ENCODE data around the gene MLN.

Gene MLN

GRCh38 chr6:33803571-33804053 lies at the start of gene MLN:
MLN (minus strand) TSS chr6:33804003; CDS start chr6:33801163, 2,840 bp downstream.
- no peak for DNase-seq

GRCh38 chr6:33853026-33853425 lies 49.2 kb upstream of the MLN start:
- DNase-seq = no peak

GRCh38 chr6:33851959-33852358 lies 48.2 kb upstream of the MLN start:
- peak; percentile 33 for DNase-seq

- DNase-seq = no peak
Measured at GRCh38 chr6:33850869-33851541, 47.2 kb upstream of the MLN start.

GRCh38 chr6:33850296-33850695 lies 46.5 kb upstream of the MLN start:
- no peak for DNase-seq

GRCh38 chr6:33849500-33850075 lies 45.8 kb upstream of the MLN start:
- no peak for DNase-seq

GRCh38 chr6:33848484-33848883 lies 44.7 kb upstream of the MLN start:
- no peak for DNase-seq

- no peak for DNase-seq
Measured at GRCh38 chr6:33847867-33848266, 44.1 kb upstream of the MLN start.

GRCh38 chr6:33847078-33847477 lies 43.3 kb upstream of the MLN start:
- no peak for DNase-seq

- DNase-seq = no peak
Measured at GRCh38 chr6:33846226-33846625, 42.4 kb upstream of the MLN start.

- DNase-seq = no peak
Measured at GRCh38 chr6:33845031-33845745, 41.4 kb upstream of the MLN start.

- DNase-seq = no peak
Measured at GRCh38 chr6:33843131-33844121, 39.6 kb upstream of the MLN start.

GRCh38 chr6:33841868-33842267 lies 38.1 kb upstream of the MLN start:
- DNase-seq = no peak

GRCh38 chr6:33841070-33841469 lies 37.3 kb upstream of the MLN start:
- no peak for DNase-seq

- DNase-seq = peak; percentile 39
Measured at GRCh38 chr6:33840048-33840926, 36.5 kb upstream of the MLN start.

- no peak for DNase-seq
Measured at GRCh38 chr6:33839399-33840047, 35.7 kb upstream of the MLN start.

GRCh38 chr6:33838983-33839382 lies 35.2 kb upstream of the MLN start:
- DNase-seq = no peak

GRCh38 chr6:33837971-33838665 lies 34.3 kb upstream of the MLN start:
- no peak for DNase-seq

- DNase-seq = no peak
Measured at GRCh38 chr6:33836806-33837469, 33.1 kb upstream of the MLN start.
